Activated naive CD8-positive, alpha-beta T cell treated with anti-CD3 and anti-CD28 coated beads, Interleukin-2, amount 10 ng/mL, durations not matched to agents 7 days and 5 days (primary cell): ENCODE measurements around the gene SLC27A1. TPM values are rescaled to one million over a fixed set of nuclear protein-coding genes. Genes with fewer than 3 reads are reported as not detected.

Experiments
- ATAC-seq: fragments of 150-1000 bp; cut with Tn5 transposase; one replicate; pipeline ENCODE4 v1.10.0; 2021; ENCODE audit warnings: low read depth, moderate library complexity
- POLR2A ChIA-PET: fragments of 350-600 bp; sonication (Branson Sonifier 250); formaldehyde crosslinking; loops from one replicate; lab custom pipeline; 2021; ENCODE audit warnings: antibody characterized with exemption; lab: Charles Lee
- DNase-seq: peaks from one replicate; pipeline ENCODE4 v3.0.0; 2021
- H3K27ac Mint-ChIP-seq: one replicate; pipeline ENCODE4 v1.8.0; 2022; ENCODE audit warnings: mild to moderate bottlenecking, mixed read lengths
- H3K27me3 Mint-ChIP-seq: one replicate; pipeline ENCODE4 v1.8.0; 2022; ENCODE audit warnings: mild to moderate bottlenecking, moderate library complexity, mixed read lengths
- H3K36me3 Mint-ChIP-seq: one replicate; pipeline ENCODE4 v1.8.0; 2021; ENCODE audit warnings: mild to moderate bottlenecking, mixed read lengths
- H3K4me1 Mint-ChIP-seq: one replicate; pipeline ENCODE4 v1.8.0; 2021; ENCODE audit warnings: mixed read lengths
- H3K4me3 Mint-ChIP-seq: one replicate; pipeline ENCODE4 v1.8.0; 2022; ENCODE audit warnings: mild to moderate bottlenecking, moderate library complexity, mixed read lengths
- H3K9me3 Mint-ChIP-seq: one replicate; pipeline ENCODE4 v1.8.0; 2021; ENCODE audit warnings: mixed read lengths
- total RNA-seq, 2 experiments: library from RNA; stranded (reverse); gene quantifications; one replicate each; pipeline ENCODE4 v1.2.3, GENCODE V29; 2021

SLC27A1 gene
- total RNA-seq, 2 experiments from 2014 or later, result 8.4 to 9.8 TPM

GRCh38 chr19:17530586-17530985 is 60.3 kb downstream of the SLC27A1 start:
- H3K9me3 Mint-ChIP-seq, result peaks cover 3% of the 10 kb centered on the region
- H3K27ac Mint-ChIP-seq, result no peak overlapping the region
- POLR2A ChIA-PET, result interaction anchor here (1.5 kb wide), 1 partner anchor 19 kb away, joined by 4 read pairs; the partner anchor contains the start of gene PGLS
- H3K27me3 Mint-ChIP-seq, result no peaks in the 10 kb centered on the region
- no peak overlapping the region for H3K4me3 Mint-ChIP-seq
- ATAC-seq (no peak), DNase-seq (no peak)
- H3K4me1 Mint-ChIP-seq, result peaks cover 4% of the 10 kb centered on the region
- peaks cover 3% of the 10 kb centered on the region for H3K36me3 Mint-ChIP-seq

GRCh38 chr19:17532116-17532515 is 61.8 kb downstream of the SLC27A1 start:
- POLR2A ChIA-PET, result interaction anchor here (1.5 to 1.6 kb wide), 2 partner anchors 9 to 20 kb away, joined by 4 to 5 read pairs; partner anchors contain the start of gene PGLS
- H3K4me1 Mint-ChIP-seq, result no peaks in the 10 kb centered on the region
- DNase-seq (no peak), ATAC-seq (no peak)
- peaks cover 3% of the 10 kb centered on the region for H3K9me3 Mint-ChIP-seq
- H3K36me3 Mint-ChIP-seq, result peaks cover 3% of the 10 kb centered on the region
- no peak overlapping the region for H3K27ac Mint-ChIP-seq
- H3K4me3 Mint-ChIP-seq, result no peak overlapping the region
- no peaks in the 10 kb centered on the region for H3K27me3 Mint-ChIP-seq

GRCh38 chr19:17532557-17532956 is 62.2 kb downstream of the SLC27A1 start:
- Mint-ChIP-seq H3K4me1 (no peaks in the 10 kb centered on the region), H3K9me3 (peaks cover 3% of the 10 kb centered on the region), H3K27me3 (peaks cover under 1% of the 10 kb centered on the region), H3K4me3 (no peak overlapping the region), H3K27ac (no peak overlapping the region), H3K36me3 (peaks cover 3% of the 10 kb centered on the region)
- DNase-seq (no peak), ATAC-seq (no peak)
- POLR2A ChIA-PET, result interaction anchor here (1.6 kb wide), 1 partner anchor 9 kb away, joined by 5 read pairs; no protein-coding TSS in a partner anchor

GRCh38 chr19:17534767-17535166 is 64.4 kb downstream of the SLC27A1 start:
- peaks cover 10% of the 10 kb centered on the region for H3K4me1 Mint-ChIP-seq
- no peak for ATAC-seq
- peaks cover 16% of the 10 kb centered on the region for H3K27me3 Mint-ChIP-seq
- no peaks in the 10 kb centered on the region for H3K9me3 Mint-ChIP-seq
- no peak overlapping the region for H3K4me3 Mint-ChIP-seq
- no peak for DNase-seq
- POLR2A ChIA-PET, result no interaction called here
- H3K36me3 Mint-ChIP-seq, result no peaks in the 10 kb centered on the region
- no peak overlapping the region for H3K27ac Mint-ChIP-seq

DNA sequence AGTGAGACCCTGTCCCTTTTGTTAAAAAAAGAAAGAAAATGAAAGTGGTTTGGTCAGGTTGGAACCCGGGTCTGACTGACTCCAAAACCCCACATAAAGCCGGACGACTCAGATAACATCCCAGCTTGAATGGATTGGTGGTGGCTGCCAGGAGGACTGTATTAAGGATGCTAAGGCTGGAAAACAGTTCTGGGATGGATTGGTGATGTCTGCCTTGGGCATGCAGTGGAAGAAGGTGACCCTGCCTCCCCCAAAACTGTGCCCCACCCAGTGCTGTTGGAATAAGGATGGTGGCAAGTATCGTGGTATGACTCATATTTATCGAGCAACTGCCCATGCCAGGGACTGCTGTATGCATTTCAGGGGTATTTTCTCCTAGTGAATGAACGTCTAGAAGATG is 66.6 kb downstream of the SLC27A1 start:
- no peak overlapping the region for H3K4me3 Mint-ChIP-seq

DNA sequence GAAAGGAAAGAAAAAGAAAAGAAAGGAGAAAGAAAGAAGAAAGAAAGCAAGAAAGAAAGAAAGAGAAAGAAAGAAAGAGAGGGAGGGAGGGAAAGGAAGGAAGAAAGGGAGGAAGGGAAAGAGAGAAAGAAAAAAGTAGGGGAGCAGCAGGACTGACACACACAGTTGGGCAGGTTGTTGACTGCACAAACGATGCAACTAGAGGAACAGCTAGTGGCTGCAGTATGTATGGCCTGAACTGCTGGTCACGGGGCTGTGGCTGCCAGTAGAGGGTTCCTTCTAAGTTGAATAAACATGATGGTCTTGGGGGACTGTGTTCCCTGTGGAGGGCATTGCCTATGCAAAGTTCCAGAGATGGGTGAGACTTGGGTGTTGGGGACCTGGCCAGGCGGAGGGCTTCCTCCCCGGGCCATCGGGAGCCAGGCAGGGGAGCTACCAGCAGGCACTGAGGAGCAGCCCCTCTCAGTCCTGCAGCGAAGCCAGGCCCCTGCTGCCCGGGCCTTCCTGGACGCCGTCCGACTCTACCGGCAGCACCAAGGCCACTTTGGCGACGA is 68.4 kb downstream of the SLC27A1 start:
- Mint-ChIP-seq H3K9me3 (no peaks in the 10 kb centered on the region), H3K4me3 (peak overlapping the region; percentile 79), H3K27ac (peak overlapping the region; percentile 45), H3K36me3 (no peaks in the 10 kb centered on the region), H3K27me3 (peaks cover 16% of the 10 kb centered on the region), H3K4me1 (peaks cover 12% of the 10 kb centered on the region)
- ATAC-seq (peak; percentile 3), DNase-seq (no peak)
- POLR2A ChIA-PET, result interaction anchor here (0.5 to 1.8 kb wide), 5 partner anchors 16 to 35 kb away, joined by 3 to 8 read pairs (median 4); no protein-coding TSS in a partner anchor

More for the DNA sequence above, 66.6 kb downstream of the SLC27A1 start:
- ATAC-seq, result no peak
- no peaks in the 10 kb centered on the region for H3K36me3 Mint-ChIP-seq
- no peaks in the 10 kb centered on the region for H3K9me3 Mint-ChIP-seq
- H3K27ac Mint-ChIP-seq, result no peak overlapping the region
- peaks cover 16% of the 10 kb centered on the region for H3K27me3 Mint-ChIP-seq
- POLR2A ChIA-PET, result interaction anchor here (0.9 kb wide), 1 partner anchor 14 kb away, joined by 4 read pairs; no protein-coding TSS in a partner anchor
- peaks cover 12% of the 10 kb centered on the region for H3K4me1 Mint-ChIP-seq
- no peak for DNase-seq

GRCh38 chr19:17539238-17540117 is 69.2 kb downstream of the SLC27A1 start:
- POLR2A ChIA-PET, result interaction anchor here (1.0 to 1.8 kb wide), 2 partner anchors 16 to 17 kb away, joined by 4 to 8 read pairs; no protein-coding TSS in a partner anchor
- DNase-seq (peak; percentile 97), ATAC-seq (peak; percentile 91)
- H3K27ac Mint-ChIP-seq, result peak overlapping the region; percentile 79
- peak overlapping the region; percentile 83 for H3K4me3 Mint-ChIP-seq
- peaks cover 16% of the 10 kb centered on the region for H3K27me3 Mint-ChIP-seq
- peaks cover 12% of the 10 kb centered on the region for H3K4me1 Mint-ChIP-seq
- H3K9me3 Mint-ChIP-seq, result no peaks in the 10 kb centered on the region
- no peaks in the 10 kb centered on the region for H3K36me3 Mint-ChIP-seq

DNA sequence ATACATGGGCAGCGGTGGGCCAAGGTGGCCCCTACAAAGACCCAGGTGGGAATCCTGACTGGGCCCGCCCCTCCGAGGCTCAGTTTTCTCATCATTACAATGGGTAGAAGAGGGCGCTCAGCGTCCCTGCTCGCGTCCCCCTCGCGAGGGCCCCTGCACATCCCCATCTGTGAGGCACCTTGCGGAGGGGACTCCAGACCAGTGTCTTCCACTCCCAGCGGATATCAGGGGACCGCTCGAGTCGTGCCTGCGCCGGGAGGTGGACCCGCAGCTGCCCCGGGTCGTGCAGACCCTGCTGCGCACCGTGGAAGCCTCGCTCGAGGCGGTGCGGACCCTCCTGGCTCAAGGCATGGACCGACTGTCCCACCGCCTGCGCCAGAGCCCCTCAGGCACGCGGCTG is 69.8 kb downstream of the SLC27A1 start:
- POLR2A ChIA-PET, result interaction anchor here (0.9 to 1.8 kb wide), 2 partner anchors 13 to 17 kb away, joined by 3 to 8 read pairs; no protein-coding TSS in a partner anchor
- Mint-ChIP-seq H3K36me3 (no peaks in the 10 kb centered on the region), H3K4me1 (peaks cover 12% of the 10 kb centered on the region), H3K27ac (no peak overlapping the region), H3K9me3 (no peaks in the 10 kb centered on the region), H3K4me3 (no peak overlapping the region), H3K27me3 (peaks cover 16% of the 10 kb centered on the region)
- DNase-seq (no peak), ATAC-seq (no peak)

DNA sequence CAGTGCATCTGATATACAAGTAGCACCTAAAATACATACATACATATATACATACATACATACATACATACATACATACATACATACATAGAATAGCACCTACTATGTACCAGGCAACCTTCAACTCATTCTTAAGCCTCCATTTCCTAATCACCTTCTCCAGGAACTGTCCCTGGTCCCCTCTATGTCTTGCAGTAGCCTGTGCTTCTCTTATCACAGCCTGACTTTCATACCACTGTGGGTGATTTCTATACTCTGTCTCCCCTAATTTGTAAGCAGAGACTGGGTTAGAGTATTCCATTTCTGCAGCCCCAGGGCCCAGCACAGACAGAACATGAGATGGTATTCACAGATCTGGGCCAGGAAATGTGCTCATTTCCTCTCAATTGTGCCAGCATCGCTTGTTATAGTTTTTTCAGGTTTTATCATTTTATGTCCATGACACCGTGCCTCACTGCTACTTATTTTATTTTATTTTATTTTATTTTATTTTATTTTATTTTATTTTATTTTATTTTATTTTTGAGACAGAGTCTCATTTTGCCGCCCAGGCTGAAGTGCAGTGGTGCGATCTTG is 70.9 kb downstream of the SLC27A1 start:
- Mint-ChIP-seq H3K4me3 (no peak overlapping the region), H3K4me1 (peaks cover 12% of the 10 kb centered on the region), H3K9me3 (no peaks in the 10 kb centered on the region), H3K27me3 (peaks cover 16% of the 10 kb centered on the region), H3K27ac (peak overlapping the region; percentile 25), H3K36me3 (no peaks in the 10 kb centered on the region)
- DNase-seq, result no peak
- ATAC-seq, result no peak
- POLR2A ChIA-PET, result interaction anchor here (0.9 kb wide), 1 partner anchor 12 kb away, joined by 3 read pairs; no protein-coding TSS in a partner anchor

DNA sequence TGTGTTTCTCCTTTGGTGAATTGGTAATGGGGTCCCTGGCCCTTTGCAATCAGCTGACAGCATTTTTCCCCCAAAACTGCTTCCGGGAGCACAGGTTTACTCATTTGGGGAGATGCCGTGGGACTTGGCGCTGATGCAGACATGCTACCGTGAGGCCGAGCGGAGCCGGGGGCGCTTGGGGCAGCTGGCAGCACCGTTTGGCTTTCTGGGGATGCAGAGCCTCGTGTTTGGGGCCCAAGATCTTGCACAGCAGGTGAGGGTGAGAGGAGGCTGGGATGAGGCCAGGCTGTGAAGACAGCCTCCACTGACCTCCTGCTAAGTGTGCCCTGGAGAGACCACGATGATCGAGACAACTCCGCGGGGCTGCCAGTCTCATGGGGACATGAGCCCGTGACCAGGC is 71.7 kb downstream of the SLC27A1 start:
- no peak overlapping the region for H3K4me3 Mint-ChIP-seq
- no peaks in the 10 kb centered on the region for H3K36me3 Mint-ChIP-seq
- H3K27ac Mint-ChIP-seq, result no peak overlapping the region
- H3K4me1 Mint-ChIP-seq, result peaks cover 12% of the 10 kb centered on the region
- POLR2A ChIA-PET, result no interaction called here
- DNase-seq (no peak), ATAC-seq (no peak)
- H3K27me3 Mint-ChIP-seq, result peaks cover 16% of the 10 kb centered on the region
- H3K9me3 Mint-ChIP-seq, result no peaks in the 10 kb centered on the region

GRCh38 chr19:17542793-17543582 is 72.7 kb downstream of the SLC27A1 start:
- Mint-ChIP-seq H3K27ac (no peak overlapping the region), H3K27me3 (peaks cover 12% of the 10 kb centered on the region), H3K9me3 (no peaks in the 10 kb centered on the region), H3K4me3 (no peak overlapping the region), H3K36me3 (no peaks in the 10 kb centered on the region), H3K4me1 (peaks cover 14% of the 10 kb centered on the region)
- ATAC-seq (no peak), DNase-seq (no peak)
- POLR2A ChIA-PET, result no interaction called here

GRCh38 chr19:17543986-17544385 is 73.7 kb downstream of the SLC27A1 start:
- peaks cover 3% of the 10 kb centered on the region for H3K27me3 Mint-ChIP-seq
- no peak overlapping the region for H3K27ac Mint-ChIP-seq
- DNase-seq (no peak), ATAC-seq (no peak)
- no peaks in the 10 kb centered on the region for H3K9me3 Mint-ChIP-seq
- H3K4me1 Mint-ChIP-seq, result peaks cover 9% of the 10 kb centered on the region
- no peak overlapping the region for H3K4me3 Mint-ChIP-seq
- POLR2A ChIA-PET, result interaction anchor here (0.7 kb wide), 1 partner anchor 247 kb away, joined by 3 read pairs; no protein-coding TSS in a partner anchor
- no peaks in the 10 kb centered on the region for H3K36me3 Mint-ChIP-seq
